Activated T-helper 2 cell treated with anti-CD3 and anti-CD28 coated beads, Interferon-gamma antibody, Interleukin-2, Interleukin-4, amounts not matched to agents 10 μg/mL and 5 μg/mL and 100 μg/mL, durations not matched to agents 14 hours and 24 hours and 36 hours (primary cell): ENCODE data around the gene SLC22A23. TPM values are rescaled to one million over a fixed set of nuclear protein-coding genes. Genes with fewer than 3 reads are reported as not detected.
A peak's percentile ranks its signal among the peaks of the same experiment; 100 is the strongest.

Source experiments
- DNase-seq: peaks from one replicate; pipeline ENCODE4 v3.0.0; 2021; ENCODE audit warnings: low spot score
- H3K27ac Mint-ChIP-seq: one replicate; pipeline ENCODE4 v1.8.0; 2021; ENCODE audit warnings: mixed read lengths
- H3K27me3 Mint-ChIP-seq: one replicate; pipeline ENCODE4 v1.8.0; 2021; ENCODE audit warnings: low read depth, mixed read lengths
- H3K36me3 Mint-ChIP-seq: one replicate; pipeline ENCODE4 v1.8.0; 2021; ENCODE audit warnings: low read depth, mixed read lengths
- H3K4me1 Mint-ChIP-seq: one replicate; pipeline ENCODE4 v1.8.0; 2021; ENCODE audit warnings: low read depth, mixed read lengths
- H3K4me3 Mint-ChIP-seq: one replicate; pipeline ENCODE4 v1.8.0; 2021; ENCODE audit warnings: low read depth, mild to moderate bottlenecking, moderate library complexity, mixed read lengths
- H3K9me3 Mint-ChIP-seq: one replicate; pipeline ENCODE4 v1.8.0; 2021; ENCODE audit warnings: mixed read lengths
- intact Hi-C: fragments of 100-400 bp; cut with micrococcal nuclease; formaldehyde crosslinking; loops from one replicate; pipeline ENCODE4 v1.15.1; 2023
- total RNA-seq: library from RNA; stranded (reverse); gene quantifications from 2 replicates; pipeline ENCODE4 v1.2.3, GENCODE V29; 2022

Gene SLC22A23
- total RNA-seq, 1 donor from 2014 or later, result 0.07 TPM

GRCh38 chr6:3466488-3467219, 9.8 kb upstream of the SLC22A23 start:
- Mint-ChIP-seq H3K36me3 (no peaks in the 10 kb centered on the region), H3K27me3 (peaks cover 20% of the 10 kb centered on the region), H3K4me3 (no peak overlapping the region), H3K9me3 (no peaks in the 10 kb centered on the region), H3K27ac (no peak overlapping the region), H3K4me1 (peaks cover 2% of the 10 kb centered on the region)
- intact Hi-C loops, result no loop called here
- DNase-seq, result no peak

- Mint-ChIP-seq H3K27ac (no peak overlapping the region), H3K36me3 (no peaks in the 10 kb centered on the region), H3K4me1 (peaks cover 8% of the 10 kb centered on the region), H3K4me3 (no peak overlapping the region), H3K9me3 (no peaks in the 10 kb centered on the region), H3K27me3 (peaks cover 51% of the 10 kb centered on the region)
- intact Hi-C loops, result no loop called here
- DNase-seq, result no peak
Measured at GRCh38 chr6:3460253-3460652, 3.4 kb upstream of the SLC22A23 start.

- Mint-ChIP-seq H3K27ac (no peak overlapping the region), H3K9me3 (no peaks in the 10 kb centered on the region), H3K4me1 (peaks cover 8% of the 10 kb centered on the region), H3K27me3 (peaks cover 51% of the 10 kb centered on the region), H3K36me3 (no peaks in the 10 kb centered on the region), H3K4me3 (no peak overlapping the region)
- intact Hi-C loops, result loop anchor here (5.0 kb wide), 1 partner anchor 182 kb away; no protein-coding TSS in a partner anchor
- DNase-seq, result no peak
Measured at GRCh38 chr6:3458706-3459421, 2.0 kb upstream of the SLC22A23 start.

DNA sequence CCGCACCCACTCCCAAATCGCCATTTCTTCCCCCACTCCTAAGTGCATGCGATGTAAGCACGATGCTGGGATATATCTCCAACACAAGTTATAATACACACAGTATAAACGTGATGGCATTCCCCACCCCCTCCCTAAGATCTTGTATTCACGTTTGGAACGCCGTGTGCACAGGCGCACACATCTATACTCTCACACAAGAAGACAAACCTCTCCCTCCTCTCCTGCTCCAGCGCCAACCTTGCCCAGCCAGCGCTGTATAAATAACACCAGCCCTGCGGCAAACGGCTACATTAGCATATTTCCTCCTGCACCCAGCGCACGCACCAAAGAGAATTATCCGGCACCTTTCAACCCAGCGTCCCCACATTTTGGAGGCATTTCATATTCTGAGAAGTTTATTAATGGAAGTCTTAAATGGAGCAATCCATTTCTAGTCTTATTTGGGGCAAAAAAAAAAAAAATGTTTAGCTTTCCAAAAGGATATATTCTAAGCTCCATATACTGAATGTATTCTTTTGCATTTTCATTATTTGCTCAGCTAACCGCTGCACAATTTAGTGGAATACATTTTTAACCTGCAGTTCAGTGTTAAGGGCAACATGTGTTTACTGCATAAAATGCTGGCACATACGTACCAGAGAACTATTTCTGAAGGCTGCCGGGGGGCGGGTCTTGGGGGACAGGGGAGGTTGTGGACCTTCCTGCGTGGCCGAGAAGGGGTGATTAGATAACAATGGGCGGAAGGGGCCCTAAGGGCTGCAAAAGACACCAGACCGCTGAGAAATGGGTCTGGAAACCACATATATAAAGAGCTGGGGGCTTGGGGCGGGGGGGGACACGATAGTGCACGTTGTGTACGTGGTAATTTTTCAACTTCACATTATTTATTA, 1.1 kb upstream of the SLC22A23 start:
- intact Hi-C loops, result loop anchor here (2.0 to 5.0 kb wide), 2 partner anchors 181 to 227 kb away; no protein-coding TSS in a partner anchor
- H3K27me3 Mint-ChIP-seq, result peaks cover 48% of the 10 kb centered on the region
- H3K36me3 Mint-ChIP-seq, result no peaks in the 10 kb centered on the region
- H3K4me3 Mint-ChIP-seq, result peak overlapping the region; percentile 77
- DNase-seq, result no peak
- H3K9me3 Mint-ChIP-seq, result no peaks in the 10 kb centered on the region
- peaks cover 8% of the 10 kb centered on the region for H3K4me1 Mint-ChIP-seq
- peak overlapping the region; percentile 43 for H3K27ac Mint-ChIP-seq

DNA sequence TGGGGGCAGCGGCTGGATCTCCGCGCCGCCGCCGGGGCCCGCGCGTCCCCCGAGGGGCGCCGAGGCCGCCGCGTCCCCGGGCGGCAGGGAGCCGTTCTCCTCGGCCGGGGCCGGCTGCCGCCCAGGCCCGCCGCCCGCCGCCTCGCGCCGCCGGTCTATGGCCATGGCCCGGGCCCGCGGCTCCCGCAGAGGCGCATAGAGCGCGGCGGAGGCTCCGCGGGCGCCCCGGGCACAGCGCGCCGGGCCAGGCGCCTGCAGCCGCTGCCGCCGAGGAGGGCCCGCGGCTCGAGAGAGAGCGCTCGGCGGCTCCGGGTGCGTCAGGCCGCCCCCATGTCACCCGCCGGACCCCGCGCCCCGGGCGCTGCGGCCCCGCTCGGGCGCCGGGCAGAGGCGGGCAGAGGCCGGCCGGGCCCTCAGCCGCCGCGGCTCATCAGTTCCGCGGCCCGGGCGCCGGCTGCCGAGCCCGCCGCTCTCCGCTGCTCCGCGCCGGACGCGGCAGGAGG, 404 bp downstream of the SLC22A23 start:
- H3K27ac Mint-ChIP-seq, result no peak overlapping the region
- no peak for DNase-seq
- H3K9me3 Mint-ChIP-seq, result no peaks in the 10 kb centered on the region
- H3K27me3 Mint-ChIP-seq, result peaks cover 50% of the 10 kb centered on the region
- peaks cover 5% of the 10 kb centered on the region for H3K4me1 Mint-ChIP-seq
- H3K4me3 Mint-ChIP-seq, result no peak overlapping the region
- H3K36me3 Mint-ChIP-seq, result no peaks in the 10 kb centered on the region
- intact Hi-C loops, result loop anchor here (2.0 to 5.0 kb wide), 2 partner anchors 179 to 226 kb away; no protein-coding TSS in a partner anchor

GRCh38 chr6:3455569-3456394, 1.1 kb downstream of the SLC22A23 start:
- H3K36me3 Mint-ChIP-seq, result no peaks in the 10 kb centered on the region
- H3K27ac Mint-ChIP-seq, result no peak overlapping the region
- intact Hi-C loops, result loop anchor here (2.0 to 5.0 kb wide), 2 partner anchors 178 to 225 kb away; no protein-coding TSS in a partner anchor
- H3K27me3 Mint-ChIP-seq, result peaks cover 48% of the 10 kb centered on the region
- no peak for DNase-seq
- peak overlapping the region; percentile 45 for H3K4me3 Mint-ChIP-seq
- no peaks in the 10 kb centered on the region for H3K9me3 Mint-ChIP-seq
- H3K4me1 Mint-ChIP-seq, result peaks cover 5% of the 10 kb centered on the region

DNA sequence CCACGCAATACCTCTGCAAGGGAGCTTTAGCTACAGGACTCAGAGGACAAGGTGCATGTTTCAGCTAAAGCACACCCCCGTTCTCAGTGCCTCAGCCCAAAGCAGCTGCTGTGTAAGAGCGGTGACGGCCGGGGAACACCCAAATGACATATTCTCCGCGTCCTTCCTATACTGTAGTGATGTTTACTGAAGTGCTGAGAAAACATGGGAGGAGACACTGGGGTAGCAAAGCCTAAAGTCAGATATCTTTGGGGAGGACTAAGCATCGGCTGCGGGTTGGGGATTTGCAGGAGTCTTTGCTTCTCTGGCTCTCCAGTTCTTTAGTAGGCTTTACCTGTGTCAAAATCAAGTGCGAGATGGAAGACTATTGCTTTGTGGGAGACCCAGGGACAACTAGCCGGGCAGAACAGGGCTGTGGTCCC, 1.7 kb downstream of the SLC22A23 start:
- intact Hi-C loops, result loop anchor here (5.0 kb wide), 1 partner anchor 178 kb away; no protein-coding TSS in a partner anchor
- H3K27ac Mint-ChIP-seq, result no peak overlapping the region
- peaks cover 44% of the 10 kb centered on the region for H3K27me3 Mint-ChIP-seq
- H3K4me3 Mint-ChIP-seq, result no peak overlapping the region
- no peaks in the 10 kb centered on the region for H3K9me3 Mint-ChIP-seq
- no peak for DNase-seq
- H3K36me3 Mint-ChIP-seq, result no peaks in the 10 kb centered on the region
- H3K4me1 Mint-ChIP-seq, result peaks cover 5% of the 10 kb centered on the region

- Mint-ChIP-seq H3K27me3 (peaks cover 42% of the 10 kb centered on the region), H3K4me1 (peaks cover 5% of the 10 kb centered on the region), H3K36me3 (no peaks in the 10 kb centered on the region), H3K27ac (no peak overlapping the region), H3K9me3 (no peaks in the 10 kb centered on the region), H3K4me3 (no peak overlapping the region)
- intact Hi-C loops, result loop anchor here (5.0 kb wide), 1 partner anchor 177 kb away; no protein-coding TSS in a partner anchor
- no peak for DNase-seq
Measured at GRCh38 chr6:3454273-3455010, 2.4 kb downstream of the SLC22A23 start.

GRCh38 chr6:3453413-3454272, 3.2 kb downstream of the SLC22A23 start:
- DNase-seq, result no peak
- H3K27ac Mint-ChIP-seq, result no peak overlapping the region
- intact Hi-C loops, result no loop called here
- no peaks in the 10 kb centered on the region for H3K9me3 Mint-ChIP-seq
- H3K36me3 Mint-ChIP-seq, result no peaks in the 10 kb centered on the region
- peaks cover 5% of the 10 kb centered on the region for H3K4me1 Mint-ChIP-seq
- no peak overlapping the region for H3K4me3 Mint-ChIP-seq
- H3K27me3 Mint-ChIP-seq, result peaks cover 38% of the 10 kb centered on the region

DNA sequence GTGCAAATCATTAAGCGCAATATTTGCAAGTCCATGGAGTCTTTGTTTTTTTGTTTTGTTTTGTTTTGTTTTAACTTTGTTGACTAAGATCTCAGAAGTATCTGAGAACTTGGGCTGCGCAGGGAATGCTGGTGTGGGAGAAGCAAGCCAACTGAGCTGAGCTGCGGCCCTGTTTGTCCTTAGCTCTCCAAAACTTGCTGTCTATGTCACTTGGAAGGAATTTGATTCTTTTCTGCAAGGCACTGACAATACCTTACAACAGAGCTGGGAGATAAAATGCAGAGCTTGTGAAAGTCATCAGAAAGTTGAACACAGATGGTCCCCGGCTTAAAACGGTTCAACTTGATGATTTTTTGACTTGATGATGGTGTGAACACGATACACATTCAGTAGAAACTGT, 5.4 kb downstream of the SLC22A23 start:
- Mint-ChIP-seq H3K4me1 (no peaks in the 10 kb centered on the region), H3K27ac (no peak overlapping the region), H3K36me3 (no peaks in the 10 kb centered on the region), H3K27me3 (peaks cover 26% of the 10 kb centered on the region), H3K9me3 (no peaks in the 10 kb centered on the region), H3K4me3 (no peak overlapping the region)
- DNase-seq, result no peak
- intact Hi-C loops, result no loop called here
